Heart left ventricle (tissue), 16 donors: ENCODE results near the gene MVB12A. TPM values are rescaled to one million over a fixed set of nuclear protein-coding genes. Genes with fewer than 3 reads are reported as not detected.

Experiments used
- ATAC-seq, 4 donors: fragments of 200-7000 bp; cut with Tn5 transposase; one replicate each; pipeline ENCODE4 v1.9.1; 2020 to 2022; ENCODE audit warnings: moderate library complexity in 4 of 4, mild to moderate bottlenecking in 3 of 4, moderate number of reproducible peaks in 1 of 4
- DNase-seq, 5 donors: peaks; one replicate each; pipeline ENCODE4 v3.0.0-alpha.2; 2020
- H3K27ac ChIP-seq, 12 donors: fragments of 200-600 bp; sonication (generic) in 4 of 12; one replicate each; pipeline versions ENCODE4 v1.5.0 to v1.8.0; 2016 to 2022; ENCODE audit warnings: mild to moderate bottlenecking in 2 of 12
- H3K27me3 ChIP-seq, 9 donors: fragments of 200-600 bp; sonication (generic) in 2 of 9; one replicate each; pipeline versions ENCODE4 v1.5.1 to v1.8.0; 2016 to 2022; ENCODE audit warnings: mild to moderate bottlenecking in 3 of 9
- H3K36me3 ChIP-seq, 9 donors: fragments of 200-600 bp; sonication (generic) in 2 of 9; one replicate each; pipeline versions ENCODE4 v1.5.0 to v1.8.0; 2018 to 2022; ENCODE audit warnings: mild to moderate bottlenecking in 2 of 9
- H3K4me1 ChIP-seq, 12 donors: fragments of 200-600 bp; sonication (generic) in 4 of 12; one replicate each; pipeline versions ENCODE4 v1.5.0 to v1.8.0; 2016 to 2022; ENCODE audit warnings: mild to moderate bottlenecking in 3 of 12
- H3K4me3 ChIP-seq, 12 donors: fragments of 200-600 bp; sonication (generic) in 4 of 12; one replicate each; pipeline versions ENCODE4 v1.5.0 to v1.8.0; 2017 to 2022; ENCODE audit warnings: mild to moderate bottlenecking in 9 of 12, moderate library complexity in 4 of 12
- H3K9me3 ChIP-seq, 12 donors: fragments of 200-600 bp; sonication (generic) in 4 of 12; one replicate each; pipeline versions ENCODE4 v1.5.0 to v1.8.0; 2016 to 2022; ENCODE audit warnings: mild to moderate bottlenecking in 1 of 12
- POLR2A ChIP-seq, 2 donors: fragments of 450-650 bp; IDR thresholded peaks; one replicate each; pipeline ENCODE4 v1.6.1; 2017; ENCODE audit warnings: antibody characterized with exemption in 2 of 2, mild to moderate bottlenecking in 2 of 2, moderate library complexity in 2 of 2
- WGBS, 4 donors: extraction: QIAGEN DNeasy Blood & Tissue Kit in 2 of 4; methylation state at CpG; one replicate each; pipeline versions ENCODE4 v1.1.5 to v1.1.7; 2013 to 2018; 5-methylcytosine and 5-hydroxymethylcytosine counted together
- intact Hi-C, 10 donors: fragments of 100-400 bp; cut with DNase I; formaldehyde crosslinking; loops; one replicate each; pipeline versions ENCODE4 v1.11.1 to v1.14.2; 2022
- polyA plus RNA-seq, 2 donors: library from polyadenylated mRNA; stranded (reverse); fragments of 200-250 nt; gene quantifications; one replicate each; pipeline ENCODE4 v1.2.3, GENCODE V29; 2013
- total RNA-seq, 9 donors: library from RNA; depleted of rRNA in 2 of 9; stranded (reverse); fragments of >200 nt in 2 of 9; fragmentation: NEBNext Ultra II Directional in 3 of 9; extraction: Animal tissue kit (Norgen Biotek cat#: 25700) in 3 of 9; gene quantifications; one replicate each; pipeline versions ENCODE4 v1.1.0 to v1.2.4, GENCODE V29; 2016 to 2023
- TF ChIP-seq, protein P1 (sequence below), 12 donors: fragments of 200-600 bp; sonication (generic) in 4 of 12; IDR thresholded peaks; one replicate each; pipeline versions ENCODE4 v1.5.0 to v1.8.0; 2018 to 2022; ENCODE audit warnings: antibody characterized with exemption in 12 of 12, mild to moderate bottlenecking in 5 of 12
- donor health status: ischemic (EF 13 %, LVEDD 7.1; RV severe dilation, severe dysfunction).
- donor health status: healthy with polysubstance abuse.
- donor health status: DM: no; HTN: yes; CAD: no.
- donor health status: DM: no; HTN: no; CAD: no.
- donor health status: ischemic (EF 25% LVEDD 6.9; RV normal size, moderate dysfunction).
- donor health status: ischemic (EF 25% LVEDD 5.7; RV mildly dilated, moderate dysfunction).
- donor health status: healthy.
- donor health status: DM: yes; HTN: yes; CAD: no.
- donor health status: ischemic (EF 35%, LVEDD 5.7; RV mildly dilated, moderate dysfunction).
- donor health status: nonischemic (EF 11% LVEDD 7.7; RV severe dilation, severe dysfunction).
- donor health status: DM: yes; HTN: yes; CAD: no.
- donor health status: PGD.
- donor health status: ischemic (EF 29% LVEDD 5.4; RV normal size, mild dysfunction).
- donor health status: nonischemic (EF 23%, LVEDD 6.1; RV moderate dilation, normal function).

MVB12A gene
- total and polyA plus RNA-seq, 11 donors: 11.8 to 46.5 (median 21.3) TPM

GRCh38 chr19:17450264-17451075 lies 30.6 kb downstream of the MVB12A start:
- Histone ChIP-seq H3K4me1 (peaks cover 0 to 26% (median 7%) of the 10 kb centered on the region in 12 donors), H3K36me3 (no peaks in the 10 kb centered on the region), H3K4me3 (no peak overlapping the region), H3K27me3 (peaks cover 12 to 32% (median 18%) of the 10 kb centered on the region in 9 donors), H3K27ac (no peak overlapping the region), H3K9me3 (no peaks in the 10 kb centered on the region)
- DNase-seq (no peak), ATAC-seq (no peak)
- intact Hi-C loops: loop anchor here in 7 of 10 donors (5.0 to 10.0 kb wide), 8 partner anchors 122 to 407 kb away; partner anchors contain the start of gene RPL18A (in 2 of the 7)
- 60 to 64% (median 62%) methylated on average over 8 of the region's 8 CpGs for WGBS, 4 donors
- TF ChIP-seq POLR2A (IDR thresholded peaks at IDR 0.05): no peak
- TF ChIP-seq, protein P1, sequence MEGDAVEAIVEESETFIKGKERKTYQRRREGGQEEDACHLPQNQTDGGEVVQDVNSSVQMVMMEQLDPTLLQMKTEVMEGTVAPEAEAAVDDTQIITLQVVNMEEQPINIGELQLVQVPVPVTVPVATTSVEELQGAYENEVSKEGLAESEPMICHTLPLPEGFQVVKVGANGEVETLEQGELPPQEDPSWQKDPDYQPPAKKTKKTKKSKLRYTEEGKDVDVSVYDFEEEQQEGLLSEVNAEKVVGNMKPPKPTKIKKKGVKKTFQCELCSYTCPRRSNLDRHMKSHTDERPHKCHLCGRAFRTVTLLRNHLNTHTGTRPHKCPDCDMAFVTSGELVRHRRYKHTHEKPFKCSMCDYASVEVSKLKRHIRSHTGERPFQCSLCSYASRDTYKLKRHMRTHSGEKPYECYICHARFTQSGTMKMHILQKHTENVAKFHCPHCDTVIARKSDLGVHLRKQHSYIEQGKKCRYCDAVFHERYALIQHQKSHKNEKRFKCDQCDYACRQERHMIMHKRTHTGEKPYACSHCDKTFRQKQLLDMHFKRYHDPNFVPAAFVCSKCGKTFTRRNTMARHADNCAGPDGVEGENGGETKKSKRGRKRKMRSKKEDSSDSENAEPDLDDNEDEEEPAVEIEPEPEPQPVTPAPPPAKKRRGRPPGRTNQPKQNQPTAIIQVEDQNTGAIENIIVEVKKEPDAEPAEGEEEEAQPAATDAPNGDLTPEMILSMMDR (IDR thresholded peaks at IDR 0.05): no peak

GRCh38 chr19:17451820-17452219 lies 32.0 kb downstream of the MVB12A start:
- H3K36me3 ChIP-seq: no peaks in the 10 kb centered on the region
- no peaks in the 10 kb centered on the region for H3K9me3 ChIP-seq
- intact Hi-C loops: loop anchor here in 7 of 10 donors (2.0 to 10.0 kb wide), 9 partner anchors 15 to 405 kb away; partner anchors contain the start of gene RPL18A (in 2 of the 7)
- H3K27ac ChIP-seq: no peak overlapping the region
- peaks cover 17 to 46% (median 30%) of the 10 kb centered on the region in 9 donors for H3K27me3 ChIP-seq
- DNase-seq: no peak
- TF ChIP-seq, protein P1 (IDR thresholded peaks at IDR 0.05): no peak
- no peak for TF ChIP-seq POLR2A (IDR thresholded peaks at IDR 0.05)
- peaks cover 0 to 30% (median 7%) of the 10 kb centered on the region in 12 donors for H3K4me1 ChIP-seq
- 85 to 90% (median 89%) methylated on average over 4 of the region's 4 CpGs for WGBS, 4 donors
- H3K4me3 ChIP-seq: no peak overlapping the region
- no peak for ATAC-seq

DNA sequence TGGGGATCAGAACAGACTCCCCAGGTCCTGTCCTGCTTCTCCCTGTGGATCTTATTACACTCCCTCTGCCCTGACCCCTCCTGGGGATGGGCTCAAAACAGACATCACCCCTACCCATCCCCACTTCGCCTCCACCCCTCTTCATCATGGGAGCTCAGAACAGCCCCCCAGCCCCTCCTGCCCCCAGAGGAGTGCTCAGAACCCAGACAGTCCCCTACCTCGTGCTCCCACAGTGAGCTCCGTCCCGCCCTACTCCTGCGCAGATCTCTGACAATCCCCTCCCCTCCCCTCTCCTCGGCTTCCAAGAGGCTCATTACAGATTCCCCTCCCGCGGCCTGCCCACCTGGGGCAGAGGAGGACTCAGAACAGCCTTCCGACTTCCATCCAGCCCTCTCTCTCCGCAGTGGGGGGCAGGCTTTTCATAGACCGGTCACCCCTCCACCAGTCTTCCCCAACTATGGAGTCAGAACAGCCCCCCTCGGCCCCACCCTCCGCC lies 34.8 kb downstream of the MVB12A start:
- no peak overlapping the region for H3K27ac ChIP-seq
- no peaks in the 10 kb centered on the region for H3K36me3 ChIP-seq
- intact Hi-C loops: loop anchor here in 7 of 10 donors (5.0 to 10.0 kb wide), 8 partner anchors 118 to 403 kb away; partner anchors contain the start of gene RPL18A (in 2 of the 7)
- peaks cover 22 to 63% (median 35%) of the 10 kb centered on the region in 9 donors for H3K27me3 ChIP-seq
- no peak for TF ChIP-seq POLR2A (IDR thresholded peaks at IDR 0.05)
- TF ChIP-seq, protein P1 (IDR thresholded peaks at IDR 0.05): no peak
- 5 to 13% (median 7%) methylated on average over 11 to 13 of the region's 13 CpGs for WGBS, 4 donors
- no peak for ATAC-seq
- DNase-seq: peak in 1 of 5 donors; percentile 35
- peaks cover 0 to 18% (median 0%) of the 10 kb centered on the region in 12 donors for H3K4me1 ChIP-seq
- H3K4me3 ChIP-seq: no peak overlapping the region
- no peaks in the 10 kb centered on the region for H3K9me3 ChIP-seq
